ENCODE measurements around the gene KRT39. TPM values are rescaled to one million over a fixed set of nuclear protein-coding genes. Genes with fewer than 3 reads are reported as not detected.

The KRT39 gene
- total RNA-seq, 1 donor from 2014 or later = not detected

DNA sequence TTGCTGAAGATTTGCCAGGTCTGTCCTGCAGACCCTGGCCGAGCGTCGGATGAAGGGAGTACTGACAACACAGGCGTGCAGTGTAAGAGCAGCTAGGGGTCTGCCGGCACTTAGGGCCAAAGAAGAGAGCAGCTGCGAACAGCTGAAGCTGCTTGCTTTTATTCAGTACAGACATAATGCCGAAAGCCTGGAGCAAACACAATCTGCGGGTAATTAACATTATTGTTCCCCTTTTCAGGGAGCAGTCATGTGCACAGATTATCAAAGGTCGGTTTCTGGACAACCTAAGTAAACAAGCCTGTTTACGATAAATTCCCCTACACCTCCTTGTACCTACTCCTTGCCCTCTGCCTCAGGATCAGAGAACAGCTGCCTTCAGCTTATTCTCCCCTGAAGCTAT, 17.3 kb downstream of the KRT39 start:
- no peak for TF ChIP-seq CTCF (conservative IDR thresholded peaks at IDR 0.05; ENCODE audit: low read depth, low read length)
- DNase-seq (ENCODE audit: low read depth) = no peak
- no peak overlapping the region for H3K4me3 ChIP-seq (ENCODE audit: low read depth, low read length)

- TF ChIP-seq CTCF (conservative IDR thresholded peaks at IDR 0.05; ENCODE audit: low read depth, low read length) = no peak
- no peak overlapping the region for H3K4me3 ChIP-seq (ENCODE audit: low read depth, low read length)
These were observed 18.8 kb downstream of the KRT39 start for GRCh38 chr17:40947929-40948328.

GRCh38 chr17:40945414-40945813, 21.3 kb downstream of the KRT39 start:
- DNase-seq (ENCODE audit: low read depth) = no peak
- no peak for TF ChIP-seq CTCF (conservative IDR thresholded peaks at IDR 0.05; ENCODE audit: low read depth, low read length)
- H3K4me3 ChIP-seq (ENCODE audit: low read depth, low read length) = no peak overlapping the region

More at GRCh38 chr17:40947929-40948328, 18.8 kb downstream of the KRT39 start:
- DNase-seq (ENCODE audit: low read depth) = no peak

GRCh38 chr17:40944531-40944930, 22.2 kb downstream of the KRT39 start:
- H3K4me3 ChIP-seq (ENCODE audit: low read depth, low read length) = no peak overlapping the region
- no peak for TF ChIP-seq CTCF (conservative IDR thresholded peaks at IDR 0.05; ENCODE audit: low read depth, low read length)
- no peak for DNase-seq (ENCODE audit: low read depth)

DNA sequence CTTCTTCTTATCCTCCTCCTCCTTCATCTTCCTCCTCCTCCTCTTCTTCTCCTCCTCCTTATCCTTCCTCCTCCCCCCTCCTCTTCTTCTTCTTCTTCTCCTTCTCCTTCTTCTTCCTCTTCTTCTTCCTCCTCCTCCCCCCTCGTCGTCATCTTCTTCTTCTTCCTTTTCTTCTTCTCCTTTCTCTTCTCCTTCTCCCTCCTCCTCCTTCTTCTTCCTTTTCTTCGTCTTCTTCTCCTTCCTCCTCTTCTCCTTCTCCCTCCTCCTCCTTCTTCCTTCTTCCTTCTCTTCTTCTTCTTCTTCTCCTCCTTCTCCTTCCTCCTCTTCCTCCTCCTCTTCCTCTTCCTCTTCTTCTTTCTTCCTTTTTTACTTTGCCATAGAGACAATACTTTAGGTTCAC, 24.2 kb downstream of the KRT39 start:
- no peak overlapping the region for H3K4me3 ChIP-seq (ENCODE audit: low read depth, low read length)
- DNase-seq (ENCODE audit: low read depth) = no peak
- TF ChIP-seq CTCF (conservative IDR thresholded peaks at IDR 0.05; ENCODE audit: low read depth, low read length) = no peak

GRCh38 chr17:40940266-40940665, 26.5 kb downstream of the KRT39 start:
- H3K4me3 ChIP-seq (ENCODE audit: low read depth, low read length) = no peak overlapping the region
- no peak for TF ChIP-seq CTCF (conservative IDR thresholded peaks at IDR 0.05; ENCODE audit: low read depth, low read length)
- no peak for DNase-seq (ENCODE audit: low read depth)

DNA sequence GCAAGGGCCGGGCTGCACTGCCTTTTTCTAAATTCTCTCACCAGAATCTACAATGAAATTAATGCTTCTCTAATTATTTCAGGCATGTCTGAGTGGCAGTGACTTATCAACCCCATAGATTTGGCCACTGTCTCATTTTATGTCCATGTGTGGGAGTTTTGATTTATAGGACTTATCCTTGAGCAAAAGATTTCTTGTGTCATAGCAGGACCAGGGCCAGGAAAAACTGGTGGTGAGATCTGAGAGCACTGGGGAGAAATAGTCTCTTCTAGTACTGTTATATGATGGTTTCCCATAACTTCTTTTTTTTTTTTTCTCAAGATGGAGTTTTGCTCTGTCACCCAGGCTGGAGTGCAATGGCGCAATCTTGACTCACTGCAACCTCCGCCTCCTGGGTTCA, 27.8 kb downstream of the KRT39 start:
- no peak overlapping the region for H3K4me3 ChIP-seq (ENCODE audit: low read depth, low read length)
- DNase-seq (ENCODE audit: low read depth) = no peak
- no peak for TF ChIP-seq CTCF (conservative IDR thresholded peaks at IDR 0.05; ENCODE audit: low read depth, low read length)

Measured in epithelial cell of proximal tubule (primary cell).